HCT116 (cell line): Measurements from ENCODE around the gene GNS. TPM values are rescaled to one million over a fixed set of nuclear protein-coding genes. Genes with fewer than 3 reads are reported as not detected.

Experiments
- ATAC-seq: fragments of 200-7000 bp; cut with Tn5 transposase; 2 replicates; pipeline ENCODE4 v1.9.1; 2020; ENCODE audit warnings: mild to moderate bottlenecking, moderate library complexity
- BruUV-seq: library from RNA; stranded (reverse); fragments of 400-500 nt; replicated peaks from 2 replicates; lab custom pipeline; 2021; lab: Mats Ljungman, UMichigan
- CTCF ChIA-PET: fragments of 300-600 bp; sonication (Branson Sonifier 250); formaldehyde crosslinking; loops from one replicate; lab custom pipeline; 2021; ENCODE audit warnings: antibody characterized with exemption; lab: Charles Lee
- POLR2A ChIA-PET: fragments of 300-600, 350-600 bp; sonication (Branson Sonifier 250); formaldehyde crosslinking; loops from one replicate; lab custom pipeline; 2021; ENCODE audit warnings: antibody characterized with exemption; lab: Charles Lee
- RAD21 ChIA-PET, 2 experiments: fragments of 300-600 bp; sonication (Branson Sonifier 250); formaldehyde crosslinking; loops; one replicate each; lab custom pipeline; 2023; ENCODE audit warnings: low total read pairs in 2 of 2; ENCODE audit not compliant: uncharacterized antibody in 2 of 2, unreplicated experiment in 2 of 2, low non-redundant PET in 1 of 2; lab: Charles Lee
- DNase-seq: peaks from one replicate; pipeline ENCODE4 v3.0.0-alpha.2; 2010; ENCODE audit warnings: low read depth, low spot score
- H2AFZ ChIP-seq: fragments of 200-600 bp; shearing (Covaris generic), sonication (generic); 2 replicates; pipeline ENCODE4 v1.6.1; 2017; ENCODE audit warnings: low read depth, mixed run types, mixed read lengths, antibody characterized with exemption, low read length; ENCODE audit not compliant: poor library complexity, severe bottlenecking
- H3K27ac ChIP-seq: 2 replicates; pipeline ENCODE4 v1.5.1; 2012; ENCODE audit warnings: low read depth, low read length
- H3K27me3 ChIP-seq: fragments of 200-600 bp; sonication (generic); 2 replicates; pipeline ENCODE4 v1.6.1; 2016; ENCODE audit warnings: mixed run types, low read length, mixed read lengths; ENCODE audit not compliant: insufficient read depth
- H3K36me3 ChIP-seq, 2 experiments: fragments of 200-500 bp in 1 of 2; fragments of 200-600 bp in 1 of 2; sonication (Bioruptor generic) in 1 of 2; sonication (generic) in 1 of 2; 2 replicates each; pipeline versions ENCODE4 v1.5.1 to v1.6.1; 2014 to 2016; ENCODE audit warnings: low read length in 2 of 2, inconsistent platforms in 1 of 2, mixed read lengths in 1 of 2, mixed run types in 1 of 2; ENCODE audit not compliant: insufficient read depth in 2 of 2, control insufficient read depth in 1 of 2
- H3K4me1 ChIP-seq, 2 experiments: fragments of 200-600 bp in 1 of 2; sonication (generic) in 1 of 2; 2 replicates each; pipeline versions ENCODE4 v1.5.1 to v1.6.1; 2012 to 2017; ENCODE audit warnings: low read length in 2 of 2, inconsistent platforms in 1 of 2, mild to moderate bottlenecking in 1 of 2, mixed read lengths in 1 of 2, mixed run types in 1 of 2, moderate library complexity in 1 of 2; ENCODE audit not compliant: insufficient read depth in 2 of 2, control insufficient read depth in 1 of 2
- H3K4me2 ChIP-seq: fragments of 200-600 bp; sonication (generic); 2 replicates; pipeline ENCODE4 v1.6.1; 2017; ENCODE audit warnings: mixed run types, low read length, mixed read lengths
- H3K4me3 ChIP-seq, 2 experiments: fragments of 200-600 bp in 1 of 2; sonication (generic) in 1 of 2; replicated peaks in 1 of 2; 2 replicates each; pipeline ENCODE4 v1.5.1; 2011 to 2016; ENCODE audit warnings: low read length in 2 of 2, control low read depth in 1 of 2, low read depth in 1 of 2, mild to moderate bottlenecking in 1 of 2, mixed read lengths in 1 of 2, mixed run types in 1 of 2
- H3K79me2 ChIP-seq: fragments of 200-600 bp; sonication (generic); 2 replicates; pipeline ENCODE4 v1.6.1; 2017; ENCODE audit warnings: mild to moderate bottlenecking, mixed run types, low read length, moderate library complexity, mixed read lengths; ENCODE audit not compliant: insufficient read depth
- H3K9ac ChIP-seq: fragments of 200-600 bp; sonication (generic); 2 replicates; pipeline ENCODE4 v1.6.1; 2016; ENCODE audit warnings: low read length, mixed read lengths
- H3K9me2 ChIP-seq: fragments of 200-600 bp; sonication (generic), shearing (Covaris generic); 2 replicates; pipeline ENCODE4 v1.6.1; 2017; ENCODE audit warnings: mixed run types, mild to moderate bottlenecking, moderate library complexity; ENCODE audit not compliant: insufficient read depth
- H3K9me3 ChIP-seq, 2 experiments: fragments of 200-500 bp in 1 of 2; fragments of 200-600 bp in 1 of 2; sonication (Bioruptor generic) in 1 of 2; sonication (generic) in 1 of 2; 2 replicates each; pipeline ENCODE4 v1.6.1; 2014 to 2017; ENCODE audit warnings: low read length in 2 of 2, mixed read lengths in 2 of 2, inconsistent platforms in 1 of 2, low read depth in 1 of 2, mild to moderate bottlenecking in 1 of 2, mixed run types in 1 of 2, moderate library complexity in 1 of 2; ENCODE audit not compliant: control insufficient read depth in 1 of 2, insufficient read depth in 1 of 2
- H4K20me1 ChIP-seq: fragments of 200-600 bp; sonication (generic), shearing (Covaris generic); 2 replicates; pipeline ENCODE4 v1.6.1; 2017; ENCODE audit warnings: mixed run types, mild to moderate bottlenecking, moderate library complexity; ENCODE audit not compliant: insufficient read depth
- FOSL1 ChIP-seq: IDR thresholded peaks from 2 replicates; pipeline ENCODE4 v1.6.1; 2012; ENCODE audit warnings: low read depth
- JUND ChIP-seq: IDR thresholded peaks from 2 replicates; pipeline ENCODE4 v1.6.1; 2012
- RAD21 ChIP-seq: IDR thresholded peaks from 2 replicates; pipeline ENCODE4 v1.6.1; 2012; ENCODE audit warnings: low read depth, mild to moderate bottlenecking
- SP1 ChIP-seq: IDR thresholded peaks from 2 replicates; pipeline ENCODE4 v1.6.1; 2012; ENCODE audit warnings: low read depth
- ZNF274 ChIP-seq: fragments of 200-500 bp; sonication (Bioruptor generic); IDR thresholded peaks from 2 replicates; pipeline ENCODE4 v1.6.1; 2014; ENCODE audit warnings: mild to moderate bottlenecking, low read depth, low read length, inconsistent platforms
- intact Hi-C: fragments of 100-400 bp; cut with micrococcal nuclease; formaldehyde crosslinking; loops from 2 replicates; pipeline ENCODE4 v1.10.0; 2022
- total RNA-seq: library from RNA; stranded (reverse); gene quantifications from one replicate; pipeline ENCODE4 v1.2.1, GENCODE V29; 2021; ENCODE audit not compliant: unreplicated experiment
- TF ChIP-seq, protein P1 (sequence below), 3 experiments: fragments of 200-600 bp in 1 of 3; sonication (generic) in 1 of 3; IDR thresholded peaks in 2 of 3; conservative IDR thresholded peaks in 1 of 3; 2 replicates each; pipeline ENCODE4 v1.5.1; 2012 to 2017; ENCODE audit warnings: low read depth in 2 of 3, low read length in 2 of 3, antibody characterized with exemption in 1 of 3, borderline replicate concordance in 1 of 3, control low read depth in 1 of 3, mild to moderate bottlenecking in 1 of 3, mixed read lengths in 1 of 3, mixed run types in 1 of 3, moderate library complexity in 1 of 3; ENCODE audit not compliant: insufficient read depth in 1 of 3
- TF ChIP-seq, protein P2 (sequence below): IDR thresholded peaks from 2 replicates; pipeline ENCODE4 v1.6.1; 2012

The GNS gene
- total RNA-seq, 1 experiment from 2014 or later: 45.7 TPM

DNA sequence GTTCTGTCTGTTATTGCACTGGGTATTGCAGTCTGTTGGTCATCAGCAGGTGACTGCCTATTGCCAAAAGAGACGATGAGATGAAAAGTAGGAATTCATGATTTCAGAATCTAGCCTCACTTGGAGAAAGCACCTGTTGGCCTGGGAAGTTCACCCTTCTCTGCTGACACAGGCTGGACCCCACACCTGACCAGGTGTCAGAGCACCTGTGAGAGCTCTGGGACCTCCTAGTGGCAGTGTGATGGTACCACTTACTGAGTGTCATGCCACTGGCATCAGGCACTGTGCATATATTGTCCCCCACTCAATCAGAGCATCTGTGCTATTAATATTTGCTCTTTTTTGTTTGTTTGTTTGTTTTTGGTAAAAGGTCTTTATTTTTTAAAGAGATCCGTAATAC, 81.0 kb downstream of the GNS start:
- Histone ChIP-seq H3K27ac (no peak overlapping the region), H3K36me3 (no peaks in the 10 kb centered on the region), H4K20me1 (no peaks in the 10 kb centered on the region), H3K9me3 (no peaks in the 10 kb centered on the region), H3K9me2 (no peaks in the 10 kb centered on the region), H3K4me1 (peaks cover 77 to 85% of the 10 kb centered on the region in 2 experiments), H3K4me3 (no peak overlapping the region), H3K9ac (no peak overlapping the region), H3K27me3 (no peaks in the 10 kb centered on the region), H3K79me2 (peaks cover 76% of the 10 kb centered on the region), H2AFZ (no peak overlapping the region), H3K4me2 (peak overlapping the region; percentile 74; the same call in 1 of the 2 replicates)
- ChIA-PET CTCF (interaction anchor here (1.5 to 1.6 kb wide), 2 partner anchors 18 to 129 kb away, joined by 3 read pairs; no protein-coding TSS in a partner anchor), RAD21 (interaction anchor here in 1 of 2 experiments (1.2 kb wide), 1 partner anchor 129 kb away, joined by 3 read pairs; no protein-coding TSS in a partner anchor), POLR2A (no interaction called here)
- intact Hi-C loops: loop anchor here (1.0 to 2.0 kb wide), 2 partner anchors 69 to 129 kb away; no protein-coding TSS in a partner anchor
- no TSS peak for BruUV-seq
- peak; percentile 55 for ATAC-seq
- TF ChIP-seq ZNF274 (no peak), RAD21 (peak; percentile 54)
- TF ChIP-seq, protein P1, sequence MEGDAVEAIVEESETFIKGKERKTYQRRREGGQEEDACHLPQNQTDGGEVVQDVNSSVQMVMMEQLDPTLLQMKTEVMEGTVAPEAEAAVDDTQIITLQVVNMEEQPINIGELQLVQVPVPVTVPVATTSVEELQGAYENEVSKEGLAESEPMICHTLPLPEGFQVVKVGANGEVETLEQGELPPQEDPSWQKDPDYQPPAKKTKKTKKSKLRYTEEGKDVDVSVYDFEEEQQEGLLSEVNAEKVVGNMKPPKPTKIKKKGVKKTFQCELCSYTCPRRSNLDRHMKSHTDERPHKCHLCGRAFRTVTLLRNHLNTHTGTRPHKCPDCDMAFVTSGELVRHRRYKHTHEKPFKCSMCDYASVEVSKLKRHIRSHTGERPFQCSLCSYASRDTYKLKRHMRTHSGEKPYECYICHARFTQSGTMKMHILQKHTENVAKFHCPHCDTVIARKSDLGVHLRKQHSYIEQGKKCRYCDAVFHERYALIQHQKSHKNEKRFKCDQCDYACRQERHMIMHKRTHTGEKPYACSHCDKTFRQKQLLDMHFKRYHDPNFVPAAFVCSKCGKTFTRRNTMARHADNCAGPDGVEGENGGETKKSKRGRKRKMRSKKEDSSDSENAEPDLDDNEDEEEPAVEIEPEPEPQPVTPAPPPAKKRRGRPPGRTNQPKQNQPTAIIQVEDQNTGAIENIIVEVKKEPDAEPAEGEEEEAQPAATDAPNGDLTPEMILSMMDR (IDR thresholded peaks at IDR 0.05 in 2 of 3, conservative IDR thresholded peaks at IDR 0.05 in 1 of 3; ENCODE audit: borderline replicate concordance in 1 of 3, insufficient read depth in 1 of 3, low read depth in 2 of 3, low read length in 2 of 3): peak in 2 of 3 experiments; percentile 56 to 59; a peak in 4 of 6 replicates
- DNase-seq: no peak

DNA sequence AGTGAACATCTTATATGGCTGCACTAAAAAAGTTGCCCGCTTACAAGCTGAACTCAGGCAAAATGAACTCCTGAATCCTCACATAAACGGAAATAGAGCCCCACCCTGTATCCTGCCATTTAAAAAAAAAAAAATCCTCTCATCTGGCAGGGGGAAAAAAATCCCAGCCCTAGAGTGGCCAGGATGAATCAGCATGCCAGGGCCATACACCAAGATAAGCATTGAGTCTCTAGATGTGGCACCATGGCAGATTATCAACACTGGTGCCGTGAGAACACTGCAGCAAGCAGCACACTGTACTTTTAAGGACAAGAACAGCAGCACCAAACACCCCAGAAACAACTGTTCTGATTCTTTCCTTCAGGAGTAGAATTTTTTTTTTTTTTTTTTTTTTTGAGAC, 83.4 kb downstream of the GNS start:
- no TSS peak for BruUV-seq
- Histone ChIP-seq H3K36me3 (no peaks in the 10 kb centered on the region), H3K9me3 (no peaks in the 10 kb centered on the region), H3K9me2 (no peaks in the 10 kb centered on the region), H2AFZ (no peak overlapping the region), H3K79me2 (peaks cover 78% of the 10 kb centered on the region), H3K27ac (peak overlapping the region; percentile 75), H3K4me3 (no peak overlapping the region), H4K20me1 (no peaks in the 10 kb centered on the region; the same call in 1 of the 2 replicates), H3K27me3 (no peaks in the 10 kb centered on the region), H3K4me1 (peaks cover 93 to 96% of the 10 kb centered on the region in 2 experiments), H3K4me2 (peak overlapping the region; percentile 53), H3K9ac (peak overlapping the region; percentile 35)
- peak; percentile 40; the same call in 1 of the 2 replicates for TF ChIP-seq FOSL1
- TF ChIP-seq, protein P1 (IDR thresholded peaks at IDR 0.05 in 2 of 3, conservative IDR thresholded peaks at IDR 0.05 in 1 of 3; ENCODE audit: borderline replicate concordance in 1 of 3, insufficient read depth in 1 of 3, low read depth in 2 of 3, low read length in 2 of 3): no peak
- TF ChIP-seq, protein P2, sequence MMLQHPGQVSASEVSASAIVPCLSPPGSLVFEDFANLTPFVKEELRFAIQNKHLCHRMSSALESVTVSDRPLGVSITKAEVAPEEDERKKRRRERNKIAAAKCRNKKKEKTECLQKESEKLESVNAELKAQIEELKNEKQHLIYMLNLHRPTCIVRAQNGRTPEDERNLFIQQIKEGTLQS: no peak
- peak; percentile 30; the same call in 1 of the 2 replicates for TF ChIP-seq SP1
- peak; percentile 48 for TF ChIP-seq JUND
- POLR2A ChIA-PET: interaction anchor here (0.6 kb wide), 1 partner anchor 242 kb away, joined by 4 read pairs; no protein-coding TSS in a partner anchor
- RAD21 ChIA-PET: no interaction called here
- CTCF ChIA-PET: interaction anchor here (1.0 kb wide), 1 partner anchor 22 kb away, joined by 3 read pairs; no protein-coding TSS in a partner anchor
- no peak for ATAC-seq
- intact Hi-C loops: no loop called here
- DNase-seq: no peak
